Nephron (organoid): Measurements from ENCODE around the gene IL1RAPL1.
A peak's percentile ranks its signal among the peaks of the same experiment; 100 is the strongest.

Experiments
- H3K27ac Mint-ChIP-seq, 3 experiments: 2 replicates each; pipeline ENCODE4 v1.8.0; 2020; ENCODE audit warnings: mixed read lengths in 3 of 3, mild to moderate bottlenecking in 2 of 3, moderate library complexity in 1 of 3
- H3K27me3 Mint-ChIP-seq: 2 replicates; pipeline ENCODE4 v1.8.0; 2021; ENCODE audit warnings: low read depth, mild to moderate bottlenecking, moderate library complexity, mixed read lengths
- H3K36me3 Mint-ChIP-seq: 2 replicates; pipeline ENCODE4 v1.8.0; 2020; ENCODE audit warnings: low read depth, mixed read lengths
- H3K4me1 Mint-ChIP-seq: 2 replicates; pipeline ENCODE4 v1.8.0; 2020; ENCODE audit warnings: mixed read lengths
- H3K4me3 Mint-ChIP-seq, 3 experiments: 2 replicates each; pipeline ENCODE4 v1.8.0; 2020; ENCODE audit warnings: mild to moderate bottlenecking in 3 of 3, mixed read lengths in 3 of 3, moderate library complexity in 2 of 3
- H3K9me3 Mint-ChIP-seq: 2 replicates; pipeline ENCODE4 v1.8.0; 2020; ENCODE audit warnings: mixed read lengths
- TF ChIP-seq, protein P1 (sequence below), 3 experiments: fragments of 200-600 bp; sonication (generic); IDR thresholded peaks; one replicate each; pipeline ENCODE4 v1.5.0; 2021; ENCODE audit warnings: antibody characterized with exemption in 3 of 3; ENCODE audit not compliant: unreplicated experiment in 3 of 3

The IL1RAPL1 gene

DNA sequence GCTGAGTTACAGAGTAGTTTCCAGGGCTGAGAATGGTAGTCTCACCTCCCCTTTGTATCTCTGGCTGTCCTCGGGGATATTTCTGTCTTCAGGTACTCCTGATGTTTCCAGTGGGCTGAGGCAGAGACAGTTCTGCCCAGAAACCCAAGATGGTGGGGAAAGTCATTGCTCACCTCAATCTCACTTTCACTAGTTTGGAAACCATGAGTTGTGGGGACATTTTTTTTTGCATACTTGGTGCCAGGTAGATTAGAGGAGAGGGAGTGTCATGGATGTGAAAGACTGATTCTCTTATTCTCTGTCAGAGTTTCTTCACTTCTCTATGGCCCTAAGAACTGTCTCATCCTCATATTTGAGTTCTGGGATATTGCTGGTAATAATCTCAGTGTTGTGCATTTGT lies 919.5 kb downstream of the IL1RAPL1 start:
- Mint-ChIP-seq H3K4me1 (no peaks in the 10 kb centered on the region), H3K9me3 (peaks cover 28% of the 10 kb centered on the region), H3K36me3 (peaks cover 4% of the 10 kb centered on the region), H3K27me3 (no peaks in the 10 kb centered on the region), H3K27ac (no peak overlapping the region), H3K4me3 (no peak overlapping the region)
- TF ChIP-seq, protein P1, sequence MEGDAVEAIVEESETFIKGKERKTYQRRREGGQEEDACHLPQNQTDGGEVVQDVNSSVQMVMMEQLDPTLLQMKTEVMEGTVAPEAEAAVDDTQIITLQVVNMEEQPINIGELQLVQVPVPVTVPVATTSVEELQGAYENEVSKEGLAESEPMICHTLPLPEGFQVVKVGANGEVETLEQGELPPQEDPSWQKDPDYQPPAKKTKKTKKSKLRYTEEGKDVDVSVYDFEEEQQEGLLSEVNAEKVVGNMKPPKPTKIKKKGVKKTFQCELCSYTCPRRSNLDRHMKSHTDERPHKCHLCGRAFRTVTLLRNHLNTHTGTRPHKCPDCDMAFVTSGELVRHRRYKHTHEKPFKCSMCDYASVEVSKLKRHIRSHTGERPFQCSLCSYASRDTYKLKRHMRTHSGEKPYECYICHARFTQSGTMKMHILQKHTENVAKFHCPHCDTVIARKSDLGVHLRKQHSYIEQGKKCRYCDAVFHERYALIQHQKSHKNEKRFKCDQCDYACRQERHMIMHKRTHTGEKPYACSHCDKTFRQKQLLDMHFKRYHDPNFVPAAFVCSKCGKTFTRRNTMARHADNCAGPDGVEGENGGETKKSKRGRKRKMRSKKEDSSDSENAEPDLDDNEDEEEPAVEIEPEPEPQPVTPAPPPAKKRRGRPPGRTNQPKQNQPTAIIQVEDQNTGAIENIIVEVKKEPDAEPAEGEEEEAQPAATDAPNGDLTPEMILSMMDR (IDR thresholded peaks at IDR 0.05; ENCODE audit: unreplicated experiment in 3 of 3), result no peak

DNA sequence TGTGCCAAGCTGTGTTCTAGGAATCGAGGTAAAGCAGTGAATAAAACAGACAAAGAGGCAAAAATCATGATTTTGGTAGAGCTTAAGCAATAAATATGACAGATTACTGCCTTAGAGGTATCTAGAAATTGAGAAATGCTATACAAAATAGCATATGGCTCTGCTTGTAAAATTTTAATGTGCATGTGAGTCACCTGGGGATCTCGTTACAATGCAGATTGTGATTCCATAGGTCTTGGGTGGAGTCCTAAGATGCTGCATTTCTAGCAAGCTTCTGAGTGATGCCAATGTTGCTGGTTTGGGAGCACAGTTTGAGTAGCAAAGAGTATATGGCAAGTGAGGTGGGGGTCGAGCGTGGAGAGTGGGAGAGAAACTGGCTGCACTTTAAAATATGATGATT lies 930.9 kb downstream of the IL1RAPL1 start:
- Mint-ChIP-seq H3K36me3 (no peaks in the 10 kb centered on the region), H3K4me3 (no peak overlapping the region), H3K4me1 (no peaks in the 10 kb centered on the region), H3K27me3 (no peaks in the 10 kb centered on the region), H3K9me3 (no peaks in the 10 kb centered on the region), H3K27ac (no peak overlapping the region)
- TF ChIP-seq, protein P1 (IDR thresholded peaks at IDR 0.05; ENCODE audit: unreplicated experiment in 3 of 3), result no peak

DNA sequence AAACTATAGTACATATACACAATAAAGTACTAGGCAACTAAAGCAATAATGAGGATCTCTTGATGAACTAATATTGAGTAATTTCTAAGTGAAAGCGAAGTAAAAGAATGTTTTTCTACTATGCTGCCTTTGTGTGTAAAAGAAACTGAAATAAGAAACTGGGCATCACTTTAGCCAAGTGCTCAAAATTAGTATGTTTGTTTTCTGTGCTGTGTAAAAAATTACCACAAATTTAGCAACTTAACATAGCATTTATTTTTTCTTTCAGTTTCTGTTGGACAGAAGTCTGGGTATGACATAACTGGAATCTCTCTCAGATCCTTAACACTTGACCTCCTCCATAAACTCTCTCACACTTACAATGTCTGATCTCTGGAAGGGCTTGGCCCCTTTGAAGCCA lies 941.0 kb downstream of the IL1RAPL1 start:
- no peaks in the 10 kb centered on the region for H3K4me1 Mint-ChIP-seq
- H3K4me3 Mint-ChIP-seq, result no peak overlapping the region
- H3K27me3 Mint-ChIP-seq, result no peaks in the 10 kb centered on the region
- no peaks in the 10 kb centered on the region for H3K36me3 Mint-ChIP-seq
- TF ChIP-seq, protein P1 (IDR thresholded peaks at IDR 0.05; ENCODE audit: unreplicated experiment in 3 of 3), result no peak
- peaks cover 2% of the 10 kb centered on the region for H3K9me3 Mint-ChIP-seq
- H3K27ac Mint-ChIP-seq, result no peak overlapping the region

DNA sequence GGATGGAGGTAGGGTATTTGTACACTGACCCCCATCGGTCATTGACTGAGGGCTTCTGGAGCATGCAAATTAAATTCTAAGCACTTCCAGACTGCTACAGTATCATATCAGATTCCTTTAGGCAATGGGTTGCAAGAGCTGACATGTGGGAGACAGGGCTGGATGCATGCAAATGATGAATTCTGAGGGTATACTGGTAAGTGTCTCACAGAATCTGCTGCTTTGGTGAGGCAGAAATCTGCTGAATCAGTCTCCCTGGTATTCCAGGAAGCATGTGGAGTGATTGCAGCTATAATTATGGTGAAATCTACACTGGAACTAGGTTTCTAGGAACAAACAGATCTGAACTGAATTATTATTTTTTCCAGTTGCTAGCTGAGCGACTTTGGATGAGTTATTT lies 943.3 kb downstream of the IL1RAPL1 start:
- H3K27ac Mint-ChIP-seq, result no peak overlapping the region
- peaks cover 4% of the 10 kb centered on the region for H3K4me1 Mint-ChIP-seq
- H3K27me3 Mint-ChIP-seq, result no peaks in the 10 kb centered on the region
- H3K36me3 Mint-ChIP-seq, result no peaks in the 10 kb centered on the region
- TF ChIP-seq, protein P1 (IDR thresholded peaks at IDR 0.05; ENCODE audit: unreplicated experiment in 3 of 3), result no peak
- no peak overlapping the region for H3K4me3 Mint-ChIP-seq
- peaks cover 2% of the 10 kb centered on the region for H3K9me3 Mint-ChIP-seq

DNA sequence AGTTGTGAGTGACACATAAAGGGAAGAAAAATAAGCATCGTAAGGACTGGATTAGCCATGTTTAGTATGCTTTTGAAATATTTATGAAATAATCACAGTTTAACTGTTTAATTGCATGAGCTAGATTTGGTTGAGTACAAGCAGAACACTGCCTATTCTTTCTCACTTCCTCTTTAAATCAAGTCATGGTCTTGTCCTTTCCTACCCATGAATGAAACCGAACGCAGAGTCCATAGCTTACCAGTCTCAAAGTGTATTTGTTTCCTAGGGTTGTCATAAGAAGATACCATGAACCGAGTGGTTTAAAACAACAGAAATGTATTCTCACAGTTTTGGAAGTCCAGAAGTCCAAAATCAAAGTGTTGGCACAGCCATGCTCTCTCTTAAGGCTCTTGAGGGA lies 944.1 kb downstream of the IL1RAPL1 start:
- H3K4me3 Mint-ChIP-seq, result no peak overlapping the region
- H3K4me1 Mint-ChIP-seq, result peaks cover 5% of the 10 kb centered on the region
- TF ChIP-seq, protein P1 (IDR thresholded peaks at IDR 0.05; ENCODE audit: unreplicated experiment in 3 of 3), result no peak
- H3K36me3 Mint-ChIP-seq, result no peaks in the 10 kb centered on the region
- H3K27me3 Mint-ChIP-seq, result no peaks in the 10 kb centered on the region
- H3K9me3 Mint-ChIP-seq, result peaks cover 2% of the 10 kb centered on the region
- no peak overlapping the region for H3K27ac Mint-ChIP-seq

DNA sequence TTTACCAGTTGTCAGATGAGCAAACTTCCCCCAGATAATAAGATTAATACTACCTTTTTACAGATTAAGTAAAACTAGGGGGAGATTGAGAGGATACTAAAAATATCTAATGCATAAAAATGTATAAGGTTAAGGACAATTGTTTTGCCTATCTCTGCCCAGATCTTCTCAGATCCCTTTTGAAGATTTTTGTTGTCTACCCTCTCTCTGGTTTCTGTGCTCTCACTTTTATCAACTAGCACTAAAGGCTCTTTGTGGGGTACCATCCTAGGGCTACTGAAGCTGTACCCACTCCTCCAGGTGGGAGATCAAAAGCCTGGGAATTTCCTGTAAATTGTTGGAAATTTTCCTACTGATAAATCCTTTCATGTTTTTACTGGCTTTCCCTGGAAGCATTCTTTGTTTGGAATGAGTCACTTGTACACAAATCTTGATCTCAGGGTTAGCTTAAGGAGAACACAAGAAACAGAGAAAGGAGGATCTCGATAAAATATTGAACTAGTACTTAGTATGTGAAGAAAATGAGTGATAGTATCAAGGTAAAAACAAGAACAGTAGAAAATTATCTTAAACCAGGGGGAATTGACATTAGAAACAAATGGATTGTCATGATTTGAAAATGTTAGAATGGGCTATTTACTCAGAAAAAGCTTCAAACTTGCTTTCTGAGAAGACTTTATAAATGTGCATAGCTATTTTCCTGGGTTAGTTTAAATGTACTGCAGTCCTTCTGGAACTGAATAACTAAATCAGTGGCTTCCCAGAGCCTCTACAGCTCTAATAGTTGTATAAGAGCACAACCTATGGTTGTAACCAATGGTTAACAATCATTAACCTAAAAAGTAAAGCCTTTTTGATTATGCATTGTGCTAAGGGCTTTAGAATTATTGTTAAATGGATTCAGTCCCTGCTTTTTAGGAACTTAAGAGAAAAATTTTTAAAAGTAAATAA lies 948.2 kb downstream of the IL1RAPL1 start:
- Mint-ChIP-seq H3K9me3 (no peaks in the 10 kb centered on the region), H3K4me3 (no peak overlapping the region), H3K27me3 (no peaks in the 10 kb centered on the region), H3K27ac (peak overlapping the region; percentile 12 to 47 (median 40)), H3K4me1 (peaks cover 5% of the 10 kb centered on the region), H3K36me3 (peaks cover 3% of the 10 kb centered on the region)
- TF ChIP-seq, protein P1 (IDR thresholded peaks at IDR 0.05; ENCODE audit: unreplicated experiment in 3 of 3), result no peak
